Measurements from ENCODE around the gene CHI3L1. TPM values are rescaled to one million over a fixed set of nuclear protein-coding genes. Genes with fewer than 3 reads are reported as not detected.

CHI3L1 gene
- total RNA-seq, 1 donor from 2014 or later, result not detected

DNA sequence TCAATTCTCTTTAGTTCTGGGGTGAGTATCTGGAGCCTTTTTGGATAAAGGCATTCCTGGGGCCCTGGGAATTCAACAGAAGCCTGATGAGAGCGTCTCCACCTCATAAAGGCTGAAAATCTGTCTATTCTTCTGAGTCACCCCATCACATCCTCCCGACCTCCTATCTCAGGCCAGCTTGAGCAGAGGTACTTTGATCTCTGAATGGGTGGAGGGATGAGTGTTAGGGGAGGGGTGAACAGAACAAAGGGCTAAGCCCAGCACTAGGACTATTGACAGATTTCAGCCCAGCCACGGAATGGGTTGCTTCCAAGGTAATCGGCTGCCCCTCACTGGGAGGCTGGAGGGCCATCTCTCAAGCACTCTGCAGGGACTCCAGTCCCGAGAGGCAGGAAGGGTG is 8.4 kb downstream of the CHI3L1 start:
- Mint-ChIP-seq H3K27ac (ENCODE audit: unreplicated experiment) (peak overlapping the region; percentile 44), H3K4me3 (no peak overlapping the region), H3K4me1 (peaks cover 27% of the 10 kb centered on the region), H3K36me3 (ENCODE audit: low read depth) (no peaks in the 10 kb centered on the region), H3K9me3 (no peaks in the 10 kb centered on the region), H3K27me3 (ENCODE audit: low read depth) (no peaks in the 10 kb centered on the region)
- no peak for DNase-seq (ENCODE audit: low read depth, low spot score)
- TF ChIP-seq, protein P1, sequence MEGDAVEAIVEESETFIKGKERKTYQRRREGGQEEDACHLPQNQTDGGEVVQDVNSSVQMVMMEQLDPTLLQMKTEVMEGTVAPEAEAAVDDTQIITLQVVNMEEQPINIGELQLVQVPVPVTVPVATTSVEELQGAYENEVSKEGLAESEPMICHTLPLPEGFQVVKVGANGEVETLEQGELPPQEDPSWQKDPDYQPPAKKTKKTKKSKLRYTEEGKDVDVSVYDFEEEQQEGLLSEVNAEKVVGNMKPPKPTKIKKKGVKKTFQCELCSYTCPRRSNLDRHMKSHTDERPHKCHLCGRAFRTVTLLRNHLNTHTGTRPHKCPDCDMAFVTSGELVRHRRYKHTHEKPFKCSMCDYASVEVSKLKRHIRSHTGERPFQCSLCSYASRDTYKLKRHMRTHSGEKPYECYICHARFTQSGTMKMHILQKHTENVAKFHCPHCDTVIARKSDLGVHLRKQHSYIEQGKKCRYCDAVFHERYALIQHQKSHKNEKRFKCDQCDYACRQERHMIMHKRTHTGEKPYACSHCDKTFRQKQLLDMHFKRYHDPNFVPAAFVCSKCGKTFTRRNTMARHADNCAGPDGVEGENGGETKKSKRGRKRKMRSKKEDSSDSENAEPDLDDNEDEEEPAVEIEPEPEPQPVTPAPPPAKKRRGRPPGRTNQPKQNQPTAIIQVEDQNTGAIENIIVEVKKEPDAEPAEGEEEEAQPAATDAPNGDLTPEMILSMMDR (conservative IDR thresholded peaks at IDR 0.05), result no peak

DNA sequence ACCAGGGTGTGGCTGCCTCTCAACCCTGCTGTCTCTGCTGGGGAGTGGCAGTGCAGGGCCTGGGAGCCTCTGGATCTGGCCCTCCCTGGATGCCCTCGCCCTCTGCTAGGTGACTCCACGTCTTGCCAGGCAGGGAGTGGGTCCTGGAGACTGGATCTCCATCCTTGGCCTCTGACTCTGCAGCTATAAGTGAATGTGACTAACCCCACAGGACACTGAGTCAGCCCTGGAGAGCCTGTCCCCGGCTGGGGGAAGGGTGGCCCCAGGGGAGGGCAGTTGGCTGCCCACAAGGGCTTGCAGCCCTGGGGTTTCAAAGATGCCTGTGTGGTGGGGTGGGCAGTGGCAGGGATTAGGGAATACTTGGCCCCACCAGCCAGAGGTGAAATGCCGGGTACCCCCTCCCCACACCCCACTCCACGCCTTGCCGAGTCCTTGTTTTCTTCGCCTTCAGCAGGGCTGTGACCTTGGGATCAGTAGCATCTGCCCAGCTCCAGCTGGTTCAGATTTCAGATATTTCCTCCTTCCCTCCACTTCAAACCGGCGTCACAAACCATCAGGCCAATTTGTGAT is 8.9 kb downstream of the CHI3L1 start:
- no peaks in the 10 kb centered on the region for H3K36me3 Mint-ChIP-seq (ENCODE audit: low read depth)
- TF ChIP-seq, protein P1 (conservative IDR thresholded peaks at IDR 0.05), result no peak

DNA sequence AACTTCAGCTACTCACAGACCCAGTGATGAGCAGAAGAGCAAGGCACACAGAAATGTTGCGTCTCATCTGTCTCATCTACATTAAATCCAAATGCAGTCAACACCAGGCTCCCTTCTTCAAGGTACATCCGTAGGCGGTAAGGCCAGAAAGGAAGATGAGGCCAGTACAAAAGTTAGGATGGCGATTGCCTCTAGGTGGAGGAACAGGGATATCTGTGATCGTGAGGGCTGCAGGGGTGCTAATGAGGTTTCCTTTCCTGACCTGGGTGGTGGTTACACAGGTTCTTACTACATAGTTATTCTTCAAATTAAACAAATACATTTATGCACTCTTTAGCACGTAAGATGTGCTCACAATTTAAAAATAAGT is 9.5 kb downstream of the CHI3L1 start:
- TF ChIP-seq, protein P1 (conservative IDR thresholded peaks at IDR 0.05), result no peak
- Mint-ChIP-seq H3K27ac (ENCODE audit: unreplicated experiment) (no peak overlapping the region), H3K4me1 (peaks cover 27% of the 10 kb centered on the region), H3K27me3 (ENCODE audit: low read depth) (no peaks in the 10 kb centered on the region), H3K4me3 (no peak overlapping the region), H3K36me3 (ENCODE audit: low read depth) (no peaks in the 10 kb centered on the region), H3K9me3 (no peaks in the 10 kb centered on the region)
- no peak for DNase-seq (ENCODE audit: low read depth, low spot score)

More for the DNA sequence above, 8.9 kb downstream of the CHI3L1 start:
- Mint-ChIP-seq H3K27ac (ENCODE audit: unreplicated experiment) (peak overlapping the region; percentile 44), H3K4me1 (peaks cover 27% of the 10 kb centered on the region), H3K9me3 (no peaks in the 10 kb centered on the region), H3K4me3 (no peak overlapping the region), H3K27me3 (ENCODE audit: low read depth) (no peaks in the 10 kb centered on the region)
- no peak for DNase-seq (ENCODE audit: low read depth, low spot score)

DNA sequence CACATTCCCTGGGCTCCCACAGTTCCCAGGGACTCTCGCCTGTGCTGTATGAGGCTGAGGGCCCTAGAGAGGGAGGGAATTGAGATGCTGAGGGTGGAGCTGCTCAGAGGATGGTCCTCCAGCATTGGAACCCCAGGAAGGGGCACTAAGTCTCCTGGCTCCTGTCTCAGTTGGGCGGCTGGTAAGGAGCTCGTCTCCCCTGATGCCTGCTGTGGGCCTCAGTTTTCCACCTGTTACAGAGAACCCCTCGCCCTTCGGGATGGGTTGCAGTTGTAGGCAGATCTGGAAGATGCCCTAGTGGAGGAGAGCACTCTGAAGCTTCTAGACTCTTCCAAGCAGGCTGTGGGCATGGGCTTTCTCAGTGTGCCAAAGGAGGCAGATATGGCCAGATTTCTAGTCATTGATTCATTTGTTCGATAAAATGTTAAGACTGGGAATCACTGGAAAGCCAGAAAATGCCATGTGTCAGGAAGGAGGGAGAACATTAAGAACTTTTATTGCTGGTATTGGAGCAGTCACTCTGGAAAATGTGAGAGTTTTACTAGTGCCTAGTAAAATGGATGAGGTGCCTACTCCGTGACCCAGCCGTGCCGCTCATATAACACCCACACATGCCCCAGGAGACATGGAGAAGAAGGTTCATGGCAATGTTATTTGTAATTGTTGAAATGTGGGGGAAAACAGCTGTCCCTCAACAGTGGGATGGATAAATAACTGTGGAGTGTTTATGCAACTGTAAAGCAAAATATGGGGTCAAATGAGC is 10.1 kb downstream of the CHI3L1 start:
- Mint-ChIP-seq H3K36me3 (ENCODE audit: low read depth) (no peaks in the 10 kb centered on the region), H3K27me3 (ENCODE audit: low read depth) (no peaks in the 10 kb centered on the region), H3K4me3 (no peak overlapping the region), H3K4me1 (peaks cover 27% of the 10 kb centered on the region), H3K9me3 (no peaks in the 10 kb centered on the region), H3K27ac (ENCODE audit: unreplicated experiment) (no peak overlapping the region)
- no peak for DNase-seq (ENCODE audit: low read depth, low spot score)
- TF ChIP-seq, protein P1 (conservative IDR thresholded peaks at IDR 0.05), result no peak

DNA sequence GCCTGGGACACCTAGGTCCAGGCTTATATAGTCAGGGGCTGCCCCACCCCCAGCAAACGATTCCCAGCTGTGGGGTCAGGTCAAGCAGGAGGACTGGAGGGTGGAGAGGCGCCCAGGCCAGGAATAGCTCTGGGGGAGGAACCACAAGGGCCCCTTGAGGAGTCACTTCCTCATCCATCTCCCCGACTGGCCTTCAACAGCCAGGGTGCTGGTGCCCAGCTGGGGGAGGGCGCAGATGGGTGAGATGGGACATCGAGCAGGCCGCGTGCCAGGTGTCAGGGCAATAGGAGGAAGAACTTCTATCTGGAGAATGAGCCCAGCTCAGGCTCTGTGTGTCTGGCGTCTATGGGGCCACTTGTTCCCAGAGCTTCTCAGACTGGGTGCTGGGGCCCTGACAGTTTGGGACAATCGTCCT is 10.7 kb downstream of the CHI3L1 start:
- no peaks in the 10 kb centered on the region for H3K27me3 Mint-ChIP-seq (ENCODE audit: low read depth)
- no peak overlapping the region for H3K27ac Mint-ChIP-seq (ENCODE audit: unreplicated experiment)
- peaks cover 27% of the 10 kb centered on the region for H3K4me1 Mint-ChIP-seq
- no peaks in the 10 kb centered on the region for H3K36me3 Mint-ChIP-seq (ENCODE audit: low read depth)
- H3K9me3 Mint-ChIP-seq, result no peaks in the 10 kb centered on the region
- no peak for DNase-seq (ENCODE audit: low read depth, low spot score)
- TF ChIP-seq, protein P1 (conservative IDR thresholded peaks at IDR 0.05), result no peak
- H3K4me3 Mint-ChIP-seq, result no peak overlapping the region
